ENCODE measurements around the gene ERCC2. TPM values are rescaled to one million over a fixed set of nuclear protein-coding genes. Genes with fewer than 3 reads are reported as not detected.

Gene ERCC2
- total and polyA plus RNA-seq, 7 donors: 4.2 to 12.9 (median 9.7) TPM

GRCh38 chr19:45358213-45358792 lies 12.1 kb downstream of the ERCC2 start:
- no peak for TF ChIP-seq CTCF (IDR thresholded peaks at IDR 0.05)
- no peak for TF ChIP-seq POLR2AphosphoS5 (IDR thresholded peaks at IDR 0.05)
- no peak for TF ChIP-seq POLR2A (IDR thresholded peaks at IDR 0.05)
- TF ChIP-seq EP300 (IDR thresholded peaks at IDR 0.05): no peak
- Histone ChIP-seq H3K4me1 (no peaks in the 10 kb centered on the region), H3K27ac (no peak overlapping the region), H3K27me3 (no peaks in the 10 kb centered on the region), H3K36me3 (peaks cover 0 to 46% (median 5%) of the 10 kb centered on the region in 4 donors), H3K4me3 (no peak overlapping the region), H3K9me3 (no peaks in the 10 kb centered on the region)
- intact Hi-C loops (cut with DNase I): no loop called here
- WGBS, 2 donors: 94% methylated on average over 12 of the region's 12 CpGs
- no peak for DNase-seq

GRCh38 chr19:45357445-45357783 lies 13.0 kb downstream of the ERCC2 start:
- Histone ChIP-seq H3K27ac (no peak overlapping the region), H3K36me3 (peaks cover 0 to 47% (median 5%) of the 10 kb centered on the region in 4 donors), H3K9me3 (no peaks in the 10 kb centered on the region), H3K27me3 (no peaks in the 10 kb centered on the region), H3K4me1 (no peaks in the 10 kb centered on the region), H3K4me3 (no peak overlapping the region)
- no peak for TF ChIP-seq EP300 (IDR thresholded peaks at IDR 0.05)
- no peak for TF ChIP-seq POLR2A (IDR thresholded peaks at IDR 0.05)
- no peak for TF ChIP-seq POLR2AphosphoS5 (IDR thresholded peaks at IDR 0.05)
- TF ChIP-seq CTCF (IDR thresholded peaks at IDR 0.05): no peak
- intact Hi-C loops (cut with DNase I): no loop called here
- DNase-seq: no peak
- 93 to 95% methylated on average over 11 of the region's 11 CpGs for WGBS, 2 donors

- Histone ChIP-seq H3K4me3 (no peak overlapping the region), H3K27ac (no peak overlapping the region), H3K27me3 (no peaks in the 10 kb centered on the region), H3K36me3 (peaks cover 0 to 50% (median 5%) of the 10 kb centered on the region in 4 donors), H3K4me1 (no peaks in the 10 kb centered on the region), H3K9me3 (no peaks in the 10 kb centered on the region)
- TF ChIP-seq POLR2A (IDR thresholded peaks at IDR 0.05) (no peak), CTCF (IDR thresholded peaks at IDR 0.05) (no peak), EP300 (IDR thresholded peaks at IDR 0.05) (no peak), POLR2AphosphoS5 (IDR thresholded peaks at IDR 0.05) (no peak)
- 90 to 93% methylated on average over 20 of the region's 20 CpGs for WGBS, 2 donors
- no peak for DNase-seq
- intact Hi-C loops (cut with DNase I): no loop called here
Observed at GRCh38 chr19:45356760-45357444, 13.5 kb downstream of the ERCC2 start.

- no peak for TF ChIP-seq POLR2A (IDR thresholded peaks at IDR 0.05)
- no peak for TF ChIP-seq EP300 (IDR thresholded peaks at IDR 0.05)
- TF ChIP-seq POLR2AphosphoS5 (IDR thresholded peaks at IDR 0.05): no peak
- 98% methylated on average over 9 of the region's 9 CpGs for WGBS, 2 donors
- no peak overlapping the region for H3K27ac ChIP-seq
- H3K4me3 ChIP-seq: no peak overlapping the region
- DNase-seq: no peak
- H3K27me3 ChIP-seq: no peaks in the 10 kb centered on the region
- no peaks in the 10 kb centered on the region for H3K9me3 ChIP-seq
- intact Hi-C loops (cut with DNase I): no loop called here
- H3K4me1 ChIP-seq: no peaks in the 10 kb centered on the region
- peaks cover 0 to 49% (median 5%) of the 10 kb centered on the region in 4 donors for H3K36me3 ChIP-seq
Observed at GRCh38 chr19:45355910-45356309, 14.5 kb downstream of the ERCC2 start.

- TF ChIP-seq CTCF (IDR thresholded peaks at IDR 0.05) (no peak), POLR2AphosphoS5 (IDR thresholded peaks at IDR 0.05) (no peak), EP300 (IDR thresholded peaks at IDR 0.05) (no peak), POLR2A (IDR thresholded peaks at IDR 0.05) (no peak)
- 96 to 97% methylated on average over 9 of the region's 9 CpGs for WGBS, 2 donors
- no peaks in the 10 kb centered on the region for H3K27me3 ChIP-seq
- no peak overlapping the region for H3K27ac ChIP-seq
- intact Hi-C loops (cut with DNase I): no loop called here
- DNase-seq: no peak
- H3K4me1 ChIP-seq: no peaks in the 10 kb centered on the region
- H3K9me3 ChIP-seq: no peaks in the 10 kb centered on the region
- H3K36me3 ChIP-seq: peaks cover 0 to 49% (median 5%) of the 10 kb centered on the region in 4 donors
- no peak overlapping the region for H3K4me3 ChIP-seq
Observed at GRCh38 chr19:45355402-45355801, 15.0 kb downstream of the ERCC2 start.
